ENCODE data around the gene KLHL13.
"Not testable (repeated sequence)": the region's sequence is repeated elsewhere in the genome, so short reads cannot be mapped to it uniquely, and the experiment has no call there.

The KLHL13 gene, protein sequence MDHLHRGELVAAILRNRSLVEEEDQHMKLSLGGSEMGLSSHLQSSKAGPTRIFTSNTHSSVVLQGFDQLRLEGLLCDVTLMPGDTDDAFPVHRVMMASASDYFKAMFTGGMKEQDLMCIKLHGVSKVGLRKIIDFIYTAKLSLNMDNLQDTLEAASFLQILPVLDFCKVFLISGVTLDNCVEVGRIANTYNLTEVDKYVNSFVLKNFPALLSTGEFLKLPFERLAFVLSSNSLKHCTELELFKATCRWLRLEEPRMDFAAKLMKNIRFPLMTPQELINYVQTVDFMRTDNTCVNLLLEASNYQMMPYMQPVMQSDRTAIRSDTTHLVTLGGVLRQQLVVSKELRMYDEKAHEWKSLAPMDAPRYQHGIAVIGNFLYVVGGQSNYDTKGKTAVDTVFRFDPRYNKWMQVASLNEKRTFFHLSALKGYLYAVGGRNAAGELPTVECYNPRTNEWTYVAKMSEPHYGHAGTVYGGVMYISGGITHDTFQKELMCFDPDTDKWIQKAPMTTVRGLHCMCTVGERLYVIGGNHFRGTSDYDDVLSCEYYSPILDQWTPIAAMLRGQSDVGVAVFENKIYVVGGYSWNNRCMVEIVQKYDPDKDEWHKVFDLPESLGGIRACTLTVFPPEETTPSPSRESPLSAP

DNA sequence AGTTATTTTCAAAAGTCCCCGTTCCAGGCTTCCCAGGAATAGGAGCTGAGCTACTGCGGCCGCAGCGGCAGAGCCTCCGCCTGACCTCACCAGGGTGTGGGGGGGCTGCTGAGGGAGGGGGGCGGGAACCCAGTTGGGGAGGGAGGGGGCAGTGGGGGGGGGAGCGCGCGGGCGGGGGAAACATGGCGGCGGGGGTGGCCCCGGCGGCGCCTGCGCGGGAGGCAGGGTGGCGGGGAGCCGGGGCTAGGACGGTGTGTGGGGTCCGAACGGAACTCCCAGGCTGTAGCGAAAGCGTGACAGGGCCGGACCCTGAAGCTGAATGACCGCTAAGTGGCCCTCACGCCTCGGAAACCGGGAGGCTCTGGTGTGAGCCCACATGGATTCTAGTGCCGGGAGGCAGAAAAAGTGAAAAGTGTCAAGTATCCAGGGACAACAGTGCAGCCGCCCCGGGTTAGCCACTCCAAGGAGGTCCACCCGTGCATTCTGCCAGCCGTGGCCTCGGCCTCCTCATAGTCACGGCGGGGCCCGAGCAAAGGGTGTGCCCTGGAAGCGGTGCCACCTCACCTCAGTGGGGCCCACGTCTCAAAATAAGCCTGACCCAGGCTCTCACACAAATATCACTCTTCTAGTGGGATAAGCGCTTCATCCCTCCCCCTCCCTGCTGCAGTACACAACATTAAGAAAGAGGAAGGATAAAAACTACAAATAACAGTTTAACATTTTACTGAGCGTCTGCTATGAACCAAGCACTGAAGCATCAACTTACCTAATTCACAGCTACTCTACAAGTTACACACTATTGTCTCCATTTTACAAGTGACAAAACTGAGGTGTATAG, at the start of gene KLHL13:
Gene KLHL13, minus strand, starts transcription at position 98 of the 838 bp plus-strand sequence. CDS start 88,337 bp downstream, outside the sequence.
- in situ Hi-C loops (cut with MboI; ENCODE audit: low pct_unique_long_range_greater_than_20kb, low sequenced_read_pairs): no loop called here
- DNase-seq: peak; percentile 70

DNA sequence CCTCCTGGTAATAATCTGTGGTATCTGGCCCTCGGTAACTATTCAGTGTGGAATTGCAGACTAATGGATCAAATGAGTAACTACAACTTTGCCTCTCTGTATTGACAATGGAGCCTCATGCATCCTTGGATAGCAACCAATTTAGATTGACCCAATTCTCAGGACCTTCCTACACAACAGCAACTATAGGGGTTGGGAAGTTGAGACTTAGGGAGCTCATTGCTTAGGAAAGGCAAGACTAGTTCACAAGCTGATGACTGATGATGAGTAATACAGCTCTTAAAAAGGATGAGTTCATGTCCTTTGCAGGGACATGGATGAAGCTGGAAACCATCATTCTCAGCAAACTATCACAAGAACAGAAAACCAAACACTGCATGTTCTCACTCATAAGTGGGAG, 47.5 kb upstream of the KLHL13 start:
- in situ Hi-C loops (cut with MboI; ENCODE audit: low pct_unique_long_range_greater_than_20kb, low sequenced_read_pairs): no loop called here
- DNase-seq: no peak

- DNase-seq: no peak
Measured at GRCh38 chrX:118156953-118157608, 40.5 kb upstream of the KLHL13 start.

GRCh38 chrX:118156254-118156952, 39.8 kb upstream of the KLHL13 start:
- no peak for DNase-seq
- in situ Hi-C loops (cut with MboI; ENCODE audit: low pct_unique_long_range_greater_than_20kb, low sequenced_read_pairs): no loop called here

More at GRCh38 chrX:118156953-118157608, 40.5 kb upstream of the KLHL13 start:
- in situ Hi-C loops (cut with MboI; ENCODE audit: low pct_unique_long_range_greater_than_20kb, low sequenced_read_pairs): no loop called here

GRCh38 chrX:118153270-118153669, 36.7 kb upstream of the KLHL13 start:
- no peak for DNase-seq
- in situ Hi-C loops (cut with MboI; ENCODE audit: low pct_unique_long_range_greater_than_20kb, low sequenced_read_pairs): no loop called here

GRCh38 chrX:118152721-118153120, 36.1 kb upstream of the KLHL13 start:
- in situ Hi-C loops (cut with MboI; ENCODE audit: low pct_unique_long_range_greater_than_20kb, low sequenced_read_pairs): no loop called here
- no peak for DNase-seq

- in situ Hi-C loops (cut with MboI; ENCODE audit: low pct_unique_long_range_greater_than_20kb, low sequenced_read_pairs): no loop called here
- DNase-seq: no peak
Measured at GRCh38 chrX:118148737-118149136, 32.1 kb upstream of the KLHL13 start.

- in situ Hi-C loops (cut with MboI; ENCODE audit: low pct_unique_long_range_greater_than_20kb, low sequenced_read_pairs); DNase-seq: not testable (repeated sequence)
Measured at GRCh38 chrX:118147771-118148170, 31.2 kb upstream of the KLHL13 start.

DNA sequence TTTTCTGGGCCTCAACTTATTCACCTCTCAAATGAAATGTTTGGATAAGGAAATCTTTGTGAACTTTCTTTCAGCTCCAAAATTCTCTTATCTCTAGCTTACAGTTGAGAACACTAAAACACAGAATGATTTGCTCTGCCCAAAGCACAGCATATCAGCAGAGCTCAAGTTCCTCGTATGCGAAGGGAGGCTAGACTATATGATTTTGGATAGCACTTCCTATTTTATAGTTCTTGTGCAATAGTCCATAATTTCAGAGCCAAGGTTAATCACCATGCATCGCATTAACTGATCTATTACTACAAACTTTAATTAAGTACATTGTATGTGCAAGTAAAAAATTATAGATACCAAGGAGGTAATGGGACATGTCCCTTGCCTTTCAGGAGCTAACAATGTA, 27.0 kb upstream of the KLHL13 start:
- DNase-seq: no peak
- in situ Hi-C loops (cut with MboI; ENCODE audit: low pct_unique_long_range_greater_than_20kb, low sequenced_read_pairs): no loop called here

- in situ Hi-C loops (cut with MboI; ENCODE audit: low pct_unique_long_range_greater_than_20kb, low sequenced_read_pairs): no loop called here
Measured at GRCh38 chrX:118131336-118131735, 14.7 kb upstream of the KLHL13 start.

DNA sequence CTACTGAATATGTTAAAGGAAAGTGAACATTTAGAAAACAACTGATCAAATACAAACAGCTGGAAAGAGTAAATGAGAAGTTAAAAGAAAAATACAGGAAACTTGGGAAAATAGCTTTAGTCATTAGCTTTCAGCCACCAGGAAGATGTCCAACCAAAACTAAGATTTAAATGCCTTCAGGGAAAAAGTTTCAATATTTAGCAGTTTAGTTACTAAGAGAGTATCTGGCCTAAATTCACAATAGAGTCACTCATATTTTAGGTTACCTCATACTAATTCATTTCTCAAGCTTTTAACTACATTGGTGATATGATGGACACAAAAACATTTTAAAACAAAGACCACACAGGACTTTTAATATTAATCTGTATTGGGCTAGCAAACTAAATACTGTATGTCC, 13.1 kb upstream of the KLHL13 start:
- in situ Hi-C loops (cut with MboI; ENCODE audit: low pct_unique_long_range_greater_than_20kb, low sequenced_read_pairs): no loop called here
- no peak for DNase-seq

More at GRCh38 chrX:118131336-118131735, 14.7 kb upstream of the KLHL13 start:
- no peak for DNase-seq

DNA sequence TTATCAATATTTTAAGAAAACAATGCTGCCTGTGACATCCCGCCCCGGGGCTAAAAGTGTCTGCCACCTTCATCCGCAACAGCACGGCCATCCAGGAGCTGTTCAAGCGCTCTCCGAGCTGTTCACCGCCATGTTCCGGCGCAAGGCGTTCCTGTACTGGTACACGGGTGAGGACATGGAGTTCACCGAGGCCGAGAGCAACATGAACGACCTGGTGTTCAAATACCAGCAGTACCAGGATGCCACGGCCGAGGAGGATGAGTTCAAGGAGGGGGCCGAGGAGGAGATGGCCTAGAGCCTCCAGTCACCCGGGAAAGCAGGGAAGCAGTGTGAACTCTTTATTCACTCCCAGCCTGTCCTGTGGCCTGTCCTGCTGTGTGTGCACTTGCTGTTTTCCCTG, 12.1 kb upstream of the KLHL13 start:
- in situ Hi-C loops (cut with MboI; ENCODE audit: low pct_unique_long_range_greater_than_20kb, low sequenced_read_pairs): no loop called here
- no peak for DNase-seq

DNA sequence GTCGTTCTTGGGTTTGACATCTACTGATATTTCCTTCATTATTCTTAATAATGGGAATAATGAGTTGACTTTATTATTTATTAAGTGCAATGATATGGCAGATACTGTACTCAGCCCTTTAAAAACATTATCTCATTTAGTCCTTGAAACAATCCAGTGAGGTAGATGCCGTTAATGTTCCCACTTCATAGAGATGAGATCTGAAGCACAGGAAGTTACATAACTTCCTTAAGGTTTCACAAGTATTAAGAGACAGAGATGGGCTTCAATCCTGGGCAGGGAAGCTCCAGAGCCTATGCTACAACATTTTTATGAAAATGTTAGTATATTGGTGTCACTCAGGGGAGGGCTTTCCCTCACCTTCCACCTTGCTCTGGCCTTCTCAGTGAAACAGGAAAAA, 9.7 kb upstream of the KLHL13 start:
- DNase-seq: peak; percentile 34
- in situ Hi-C loops (cut with MboI; ENCODE audit: low pct_unique_long_range_greater_than_20kb, low sequenced_read_pairs): no loop called here

- DNase-seq; in situ Hi-C loops (cut with MboI; ENCODE audit: low pct_unique_long_range_greater_than_20kb, low sequenced_read_pairs): not testable (repeated sequence)
Measured at GRCh38 chrX:118124243-118124642, 7.6 kb upstream of the KLHL13 start.

GRCh38 chrX:118117741-118118140, 1.1 kb upstream of the KLHL13 start:
- in situ Hi-C loops (cut with MboI; ENCODE audit: low pct_unique_long_range_greater_than_20kb, low sequenced_read_pairs): no loop called here
- DNase-seq: no peak

- in situ Hi-C loops (cut with MboI; ENCODE audit: low pct_unique_long_range_greater_than_20kb, low sequenced_read_pairs): no loop called here
- DNase-seq: peak; percentile 67
Measured at GRCh38 chrX:118115953-118116712, 477 bp downstream of the KLHL13 start.

DNA sequence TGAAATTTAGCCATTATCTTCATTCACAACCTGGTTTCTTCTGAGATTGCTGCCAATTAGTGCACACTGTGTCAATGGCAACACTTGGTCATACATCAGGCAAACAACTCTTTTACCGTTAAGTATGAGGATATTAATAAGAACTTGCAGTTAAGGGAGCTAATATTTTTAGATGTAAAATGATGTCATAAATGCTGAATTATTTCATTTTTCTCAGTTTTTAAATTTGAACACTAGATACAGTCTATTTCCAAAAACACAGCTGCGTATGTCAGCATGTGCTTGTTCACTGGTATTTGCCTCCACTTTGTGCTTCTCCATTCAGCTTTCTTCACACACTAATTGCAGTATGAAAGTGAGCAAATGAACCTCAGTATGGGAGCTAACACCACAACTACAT, 1.6 kb downstream of the KLHL13 start:
- in situ Hi-C loops (cut with MboI; ENCODE audit: low pct_unique_long_range_greater_than_20kb, low sequenced_read_pairs): no loop called here
- no peak for DNase-seq

GRCh38 chrX:118109065-118109464, 7.5 kb downstream of the KLHL13 start:
- in situ Hi-C loops (cut with MboI; ENCODE audit: low pct_unique_long_range_greater_than_20kb, low sequenced_read_pairs): no loop called here

More at GRCh38 chrX:118109065-118109464, 7.5 kb downstream of the KLHL13 start:
- no peak for DNase-seq
